Vagina (tissue), 2 donors: ENCODE measurements around the gene TKTL1. TPM values are rescaled to one million over a fixed set of nuclear protein-coding genes. Genes with fewer than 3 reads are reported as not detected.

ENCODE experiments used
- DNase-seq, 2 donors: peaks; one replicate each; pipeline ENCODE4 v3.0.0-alpha.2; 2017; ENCODE audit errors: extremely low spot score in 2 of 2
- H3K27ac ChIP-seq: fragments of 200-600 bp; sonication (generic); one replicate; pipeline ENCODE4 v1.5.1; 2019
- H3K27me3 ChIP-seq: fragments of 200-600 bp; sonication (generic); one replicate; pipeline ENCODE4 v1.5.1; 2019
- H3K36me3 ChIP-seq, 2 donors: fragments of 200-600 bp; sonication (generic); one replicate each; pipeline ENCODE4 v1.5.1; 2017 to 2019
- H3K4me1 ChIP-seq: fragments of 200-600 bp; sonication (generic); one replicate; pipeline ENCODE4 v1.5.1; 2019
- H3K4me3 ChIP-seq, 2 donors: fragments of 200-600 bp; sonication (generic); 1 replicate in 1 of 2; 2 replicates in 1 of 2; pipeline ENCODE4 v1.5.1; 2016 to 2019
- H3K9me3 ChIP-seq: fragments of 200-600 bp; sonication (generic); one replicate; pipeline ENCODE4 v1.5.1; 2019
- CTCF ChIP-seq, 3 experiments: fragments of 450-650 bp in 2 of 3; fragments of 200-600 bp in 1 of 3; sonication (generic) in 1 of 3; IDR thresholded peaks; one replicate each; pipeline ENCODE4 v1.5.1; 2017 to 2019; ENCODE audit warnings: antibody characterized with exemption in 3 of 3, mild to moderate bottlenecking in 2 of 3, moderate library complexity in 2 of 3
- POLR2A ChIP-seq, 2 donors: fragments of 450-650 bp; IDR thresholded peaks; one replicate each; pipeline ENCODE4 v1.6.1; 2017; ENCODE audit warnings: antibody characterized with exemption in 2 of 2, mild to moderate bottlenecking in 2 of 2, moderate library complexity in 2 of 2
- POLR2AphosphoS5 ChIP-seq, 2 donors: sonication (generic); formaldehyde crosslinking; IDR thresholded peaks; one replicate each; pipeline ENCODE4 v1.9.0; 2017; ENCODE audit warnings: antibody characterized with exemption in 2 of 2, mild to moderate bottlenecking in 2 of 2, low read depth in 1 of 2; ENCODE audit not compliant: insufficient read depth in 1 of 2
- intact Hi-C: fragments of 100-400 bp; cut with DNase I; formaldehyde crosslinking; loops from one replicate; pipeline ENCODE4 v1.15.1; 2023
- total RNA-seq: library from RNA; depleted of rRNA; stranded (reverse); fragments of >200 nt; gene quantifications from one replicate; pipeline ENCODE4 v1.2.3, GENCODE V29; 2016

Gene TKTL1
- total RNA-seq, 1 donor from 2014 or later = not detected

- intact Hi-C loops = no loop called here
- Histone ChIP-seq H3K27ac (no peak overlapping the region), H3K9me3 (no peaks in the 10 kb centered on the region), H3K4me1 (peaks cover 20% of the 10 kb centered on the region), H3K4me3 (no peak overlapping the region), H3K27me3 (no peaks in the 10 kb centered on the region), H3K36me3 (peaks cover 0 to 88% of the 10 kb centered on the region in 2 donors)
- no peak for DNase-seq
- peak in 1 of 2 donors; percentile 15 for TF ChIP-seq POLR2AphosphoS5 (IDR thresholded peaks at IDR 0.05; ENCODE audit: insufficient read depth in 1 of 2, low read depth in 1 of 2)
- TF ChIP-seq CTCF (IDR thresholded peaks at IDR 0.05) = no peak
These were observed 66.6 kb downstream of the TKTL1 start for GRCh38 chrX:154362085-154362742.

GRCh38 chrX:154363706-154364439, 68.3 kb downstream of the TKTL1 start:
- H3K4me3 ChIP-seq = no peak overlapping the region
- no peaks in the 10 kb centered on the region for H3K27me3 ChIP-seq
- peaks cover 34% of the 10 kb centered on the region for H3K4me1 ChIP-seq
- intact Hi-C loops = no loop called here
- peak in 1 of 2 donors; percentile 19 for TF ChIP-seq POLR2AphosphoS5 (IDR thresholded peaks at IDR 0.05; ENCODE audit: insufficient read depth in 1 of 2, low read depth in 1 of 2)
- TF ChIP-seq POLR2A (IDR thresholded peaks at IDR 0.05) = no peak
- peaks cover 0 to 77% of the 10 kb centered on the region in 2 donors for H3K36me3 ChIP-seq
- no peak for DNase-seq
- H3K27ac ChIP-seq = no peak overlapping the region
- H3K9me3 ChIP-seq = no peaks in the 10 kb centered on the region

- DNase-seq = no peak
- H3K4me3 ChIP-seq = no peak overlapping the region
- intact Hi-C loops = no loop called here
- no peaks in the 10 kb centered on the region for H3K27me3 ChIP-seq
- H3K4me1 ChIP-seq = peaks cover 38% of the 10 kb centered on the region
- no peaks in the 10 kb centered on the region for H3K9me3 ChIP-seq
- TF ChIP-seq CTCF (IDR thresholded peaks at IDR 0.05) = no peak
- TF ChIP-seq POLR2A (IDR thresholded peaks at IDR 0.05) = no peak
- no peak for TF ChIP-seq POLR2AphosphoS5 (IDR thresholded peaks at IDR 0.05; ENCODE audit: insufficient read depth in 1 of 2, low read depth in 1 of 2)
- peaks cover 0 to 64% of the 10 kb centered on the region in 2 donors for H3K36me3 ChIP-seq
- no peak overlapping the region for H3K27ac ChIP-seq
These were observed 69.5 kb downstream of the TKTL1 start for GRCh38 chrX:154365052-154365600.

GRCh38 chrX:154365997-154366665, 70.5 kb downstream of the TKTL1 start:
- Histone ChIP-seq H3K27me3 (no peaks in the 10 kb centered on the region), H3K27ac (peak overlapping the region; percentile 88), H3K36me3 (peaks cover 0 to 58% of the 10 kb centered on the region in 2 donors), H3K4me1 (peaks cover 38% of the 10 kb centered on the region), H3K4me3 (peak overlapping the region in 1 of 2 donors; percentile 75), H3K9me3 (no peaks in the 10 kb centered on the region)
- no peak for DNase-seq
- intact Hi-C loops = no loop called here
- TF ChIP-seq POLR2A (IDR thresholded peaks at IDR 0.05) (no peak), POLR2AphosphoS5 (IDR thresholded peaks at IDR 0.05; ENCODE audit: insufficient read depth in 1 of 2, low read depth in 1 of 2) (no peak), CTCF (IDR thresholded peaks at IDR 0.05) (no peak)

GRCh38 chrX:154366666-154367055, 71.1 kb downstream of the TKTL1 start:
- DNase-seq = no peak
- TF ChIP-seq POLR2AphosphoS5 (IDR thresholded peaks at IDR 0.05; ENCODE audit: insufficient read depth in 1 of 2, low read depth in 1 of 2) = no peak
- no peak for TF ChIP-seq CTCF (IDR thresholded peaks at IDR 0.05)
- TF ChIP-seq POLR2A (IDR thresholded peaks at IDR 0.05) = no peak
- no peaks in the 10 kb centered on the region for H3K9me3 ChIP-seq
- H3K4me3 ChIP-seq = peak overlapping the region in 1 of 2 donors; percentile 75
- peak overlapping the region; percentile 88 for H3K27ac ChIP-seq
- no peaks in the 10 kb centered on the region for H3K27me3 ChIP-seq
- H3K4me1 ChIP-seq = peaks cover 38% of the 10 kb centered on the region
- H3K36me3 ChIP-seq = peaks cover 0 to 57% of the 10 kb centered on the region in 2 donors
- intact Hi-C loops = no loop called here
